NCI-H526 (cell line): ENCODE measurements around the gene HRCT1.
"Not testable (repeated sequence)": the region's sequence is repeated elsewhere in the genome, so short reads cannot be mapped to it uniquely, and the experiment has no call there.

Experiments used
- DNase-seq, 2 experiments: peaks; one replicate each; lab custom pipeline; 2025; lab: John Stamatoyannopoulos, UW

HRCT1 gene

GRCh38 chr9:35918780-35919179 is 12.8 kb downstream of the HRCT1 start:
- no peak for DNase-seq

GRCh38 chr9:35919212-35920008 is 13.4 kb downstream of the HRCT1 start:
- no peak for DNase-seq

- DNase-seq, result no peak
Observed at GRCh38 chr9:35920051-35920620, 14.1 kb downstream of the HRCT1 start.

- no peak for DNase-seq
Observed at GRCh38 chr9:35923598-35923926, 17.6 kb downstream of the HRCT1 start.

- no peak for DNase-seq
Observed at GRCh38 chr9:35923927-35924763, 18.1 kb downstream of the HRCT1 start.

GRCh38 chr9:35928591-35929452 is 22.8 kb downstream of the HRCT1 start:
- DNase-seq, result no peak

- DNase-seq, result no peak
Observed at GRCh38 chr9:35929453-35929718, 23.4 kb downstream of the HRCT1 start.

- DNase-seq, result no peak
Observed at GRCh38 chr9:35930521-35930920, 24.5 kb downstream of the HRCT1 start.

GRCh38 chr9:35930989-35931388 is 25.0 kb downstream of the HRCT1 start:
- no peak for DNase-seq

- DNase-seq, result no peak
Observed at GRCh38 chr9:35932735-35933134, 26.7 kb downstream of the HRCT1 start.

GRCh38 chr9:35933550-35934067 is 27.6 kb downstream of the HRCT1 start:
- no peak for DNase-seq

GRCh38 chr9:35934069-35934468 is 28.1 kb downstream of the HRCT1 start:
- not testable (repeated sequence) for DNase-seq

GRCh38 chr9:35935261-35935660 is 29.3 kb downstream of the HRCT1 start:
- DNase-seq, result no peak

- DNase-seq, result no peak
Observed at GRCh38 chr9:35935755-35936509, 29.9 kb downstream of the HRCT1 start.

- DNase-seq, result no peak
Observed at GRCh38 chr9:35937227-35937626, 31.2 kb downstream of the HRCT1 start.

- no peak for DNase-seq
Observed at GRCh38 chr9:35938474-35939356, 32.7 kb downstream of the HRCT1 start.

GRCh38 chr9:35939679-35940250 is 33.8 kb downstream of the HRCT1 start:
- DNase-seq, result no peak

GRCh38 chr9:35940458-35941407 is 34.7 kb downstream of the HRCT1 start:
- no peak for DNase-seq

GRCh38 chr9:35942286-35942685 is 36.3 kb downstream of the HRCT1 start:
- DNase-seq, result no peak
